ENCODE data around the gene CLCC1. TPM values are rescaled to one million over a fixed set of nuclear protein-coding genes. Genes with fewer than 3 reads are reported as not detected.

CLCC1 gene, protein sequence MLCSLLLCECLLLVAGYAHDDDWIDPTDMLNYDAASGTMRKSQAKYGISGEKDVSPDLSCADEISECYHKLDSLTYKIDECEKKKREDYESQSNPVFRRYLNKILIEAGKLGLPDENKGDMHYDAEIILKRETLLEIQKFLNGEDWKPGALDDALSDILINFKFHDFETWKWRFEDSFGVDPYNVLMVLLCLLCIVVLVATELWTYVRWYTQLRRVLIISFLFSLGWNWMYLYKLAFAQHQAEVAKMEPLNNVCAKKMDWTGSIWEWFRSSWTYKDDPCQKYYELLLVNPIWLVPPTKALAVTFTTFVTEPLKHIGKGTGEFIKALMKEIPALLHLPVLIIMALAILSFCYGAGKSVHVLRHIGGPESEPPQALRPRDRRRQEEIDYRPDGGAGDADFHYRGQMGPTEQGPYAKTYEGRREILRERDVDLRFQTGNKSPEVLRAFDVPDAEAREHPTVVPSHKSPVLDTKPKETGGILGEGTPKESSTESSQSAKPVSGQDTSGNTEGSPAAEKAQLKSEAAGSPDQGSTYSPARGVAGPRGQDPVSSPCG
- 10 to 100 TPM; 17.9 to 26.0 TPM for total RNA-seq

DNA sequence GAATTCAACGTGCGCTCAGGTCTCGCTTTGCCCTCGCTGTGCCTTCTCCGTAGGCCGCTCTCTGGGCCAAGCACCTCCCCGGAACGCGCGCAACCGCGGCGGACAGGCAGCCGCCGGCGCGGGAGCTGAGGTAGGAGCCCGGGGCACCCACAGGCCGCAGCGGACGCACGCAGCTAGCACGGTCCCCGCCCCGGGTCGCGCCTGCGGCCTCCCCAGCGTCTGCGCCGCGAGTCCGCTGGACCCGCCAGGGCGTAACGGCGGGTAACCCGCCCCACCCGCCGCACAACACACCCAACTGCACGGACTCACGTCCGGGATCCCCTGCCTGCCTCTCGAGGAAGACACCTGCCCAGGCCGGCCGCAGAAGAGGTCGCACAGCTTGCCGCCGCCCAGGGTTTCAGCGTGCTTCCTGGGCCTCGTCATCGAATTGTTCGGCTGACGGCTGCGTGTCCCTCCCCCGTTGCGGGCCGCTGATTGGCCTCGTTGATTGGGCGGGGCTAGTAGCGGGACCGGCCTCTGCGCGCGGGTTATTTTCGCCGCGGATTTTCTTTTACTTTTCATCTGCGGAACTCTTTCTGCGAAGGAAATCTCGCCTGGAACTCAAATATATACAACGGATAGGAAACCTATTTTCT, at the start of gene CLCC1:
CLCC1 (minus strand) TSS at position 433 of the 635 bp plus-strand sequence. CDS start 13,047 bp downstream, outside the sequence.

Small RNA genes lying within 50 kb of the gene (small RNA-seq; reads per million reads assigned to genes)
- 0 reads per million in 2 donors for gene BX679664.2

Other genes with a start within 250 kb of the CLCC1 start
- gene STXBP3, start 216.8 kb downstream of the CLCC1 start, total RNA-seq = 10 to 100 TPM; 41.3 to 49.2 TPM
- under 1 TPM; under 0.01 to 0.69 TPM for gene AKNAD1, start 106.4 kb downstream of the CLCC1 start, total RNA-seq
- gene GPSM2, start 86.5 kb downstream of the CLCC1 start, total RNA-seq = 10 to 100 TPM; 24.4 to 38.3 TPM
- 10 to 100 TPM; 20.0 to 23.1 TPM for gene WDR47, start 78.6 kb upstream of the CLCC1 start, total RNA-seq
- 10 to 100 TPM; 34.4 to 66.3 TPM for gene TAF13, start 112.5 kb upstream of the CLCC1 start, total RNA-seq
- 10 to 100 TPM in 1 of 2 donors, 1 to 10 TPM in 1; 10.0 to 13.4 TPM for gene TMEM167B, start 127.3 kb upstream of the CLCC1 start, total RNA-seq
- under 1 TPM; under 0.01 TPM for gene ELAPOR1, start 150.6 kb upstream of the CLCC1 start, total RNA-seq

All from melanocyte of skin (primary cell).